ENCODE results near the gene ST3GAL4.

DNA sequence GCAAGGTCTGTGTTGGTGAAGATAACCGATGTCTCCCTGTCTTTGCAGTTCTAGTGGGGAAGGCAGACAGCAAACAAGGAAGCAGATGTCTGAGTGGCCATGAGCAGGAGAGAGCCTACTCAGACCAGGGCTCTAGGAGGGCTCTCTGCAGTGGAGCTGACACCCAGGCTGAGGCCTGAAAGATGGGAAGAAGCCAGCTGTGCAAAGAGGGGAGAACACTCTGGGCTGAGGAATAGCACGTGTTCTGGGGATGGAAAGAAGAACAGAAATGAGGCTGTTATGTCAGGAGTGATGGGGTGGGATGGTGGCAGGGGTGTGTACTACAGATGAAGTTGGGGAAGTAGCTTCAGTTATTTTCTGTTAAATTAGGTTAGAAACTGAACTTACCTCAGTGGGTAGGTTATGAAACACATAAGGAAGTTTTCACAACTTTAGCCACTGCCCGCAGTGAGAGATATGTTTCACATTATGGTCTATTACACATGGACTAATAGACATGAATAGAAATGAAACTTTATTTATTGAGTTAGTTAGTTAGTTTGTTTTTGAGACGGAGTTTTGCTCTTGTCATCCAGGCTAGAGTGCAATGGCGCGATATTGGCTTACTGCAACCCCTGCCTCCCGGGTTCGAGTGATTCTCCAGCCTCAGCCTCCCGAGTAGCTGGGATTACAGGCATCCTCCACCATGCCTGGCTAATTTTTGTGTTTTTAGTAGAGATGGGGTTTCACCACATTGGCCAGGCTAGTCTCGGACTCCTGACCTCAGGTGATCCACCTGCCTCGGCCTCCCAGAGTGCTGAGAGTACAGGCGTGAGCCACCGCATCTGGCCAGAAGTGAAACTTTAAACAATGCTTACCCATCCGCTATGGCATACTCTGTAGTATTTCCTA, 43.8 kb upstream of the ST3GAL4 start:
- TF ChIP-seq, protein P1, sequence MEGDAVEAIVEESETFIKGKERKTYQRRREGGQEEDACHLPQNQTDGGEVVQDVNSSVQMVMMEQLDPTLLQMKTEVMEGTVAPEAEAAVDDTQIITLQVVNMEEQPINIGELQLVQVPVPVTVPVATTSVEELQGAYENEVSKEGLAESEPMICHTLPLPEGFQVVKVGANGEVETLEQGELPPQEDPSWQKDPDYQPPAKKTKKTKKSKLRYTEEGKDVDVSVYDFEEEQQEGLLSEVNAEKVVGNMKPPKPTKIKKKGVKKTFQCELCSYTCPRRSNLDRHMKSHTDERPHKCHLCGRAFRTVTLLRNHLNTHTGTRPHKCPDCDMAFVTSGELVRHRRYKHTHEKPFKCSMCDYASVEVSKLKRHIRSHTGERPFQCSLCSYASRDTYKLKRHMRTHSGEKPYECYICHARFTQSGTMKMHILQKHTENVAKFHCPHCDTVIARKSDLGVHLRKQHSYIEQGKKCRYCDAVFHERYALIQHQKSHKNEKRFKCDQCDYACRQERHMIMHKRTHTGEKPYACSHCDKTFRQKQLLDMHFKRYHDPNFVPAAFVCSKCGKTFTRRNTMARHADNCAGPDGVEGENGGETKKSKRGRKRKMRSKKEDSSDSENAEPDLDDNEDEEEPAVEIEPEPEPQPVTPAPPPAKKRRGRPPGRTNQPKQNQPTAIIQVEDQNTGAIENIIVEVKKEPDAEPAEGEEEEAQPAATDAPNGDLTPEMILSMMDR (conservative IDR thresholded peaks at IDR 0.05; ENCODE audit: low read length): no peak
- no peak for TF ChIP-seq EZH2phosphoT487 (IDR thresholded peaks at IDR 0.05; ENCODE audit: borderline replicate concordance, low read depth, low read length)

Data from OCI-LY7 (cell line).